ENCODE measurements around the gene HHAT. TPM values are rescaled to one million over a fixed set of nuclear protein-coding genes. Genes with fewer than 3 reads are reported as not detected.

The HHAT gene
- total and polyA plus RNA-seq, 2 of the 13 experiments (the other 11 are each of a cell fraction or from before 2014, with no cell fraction given) = 2.6 to 4.9 TPM

DNA sequence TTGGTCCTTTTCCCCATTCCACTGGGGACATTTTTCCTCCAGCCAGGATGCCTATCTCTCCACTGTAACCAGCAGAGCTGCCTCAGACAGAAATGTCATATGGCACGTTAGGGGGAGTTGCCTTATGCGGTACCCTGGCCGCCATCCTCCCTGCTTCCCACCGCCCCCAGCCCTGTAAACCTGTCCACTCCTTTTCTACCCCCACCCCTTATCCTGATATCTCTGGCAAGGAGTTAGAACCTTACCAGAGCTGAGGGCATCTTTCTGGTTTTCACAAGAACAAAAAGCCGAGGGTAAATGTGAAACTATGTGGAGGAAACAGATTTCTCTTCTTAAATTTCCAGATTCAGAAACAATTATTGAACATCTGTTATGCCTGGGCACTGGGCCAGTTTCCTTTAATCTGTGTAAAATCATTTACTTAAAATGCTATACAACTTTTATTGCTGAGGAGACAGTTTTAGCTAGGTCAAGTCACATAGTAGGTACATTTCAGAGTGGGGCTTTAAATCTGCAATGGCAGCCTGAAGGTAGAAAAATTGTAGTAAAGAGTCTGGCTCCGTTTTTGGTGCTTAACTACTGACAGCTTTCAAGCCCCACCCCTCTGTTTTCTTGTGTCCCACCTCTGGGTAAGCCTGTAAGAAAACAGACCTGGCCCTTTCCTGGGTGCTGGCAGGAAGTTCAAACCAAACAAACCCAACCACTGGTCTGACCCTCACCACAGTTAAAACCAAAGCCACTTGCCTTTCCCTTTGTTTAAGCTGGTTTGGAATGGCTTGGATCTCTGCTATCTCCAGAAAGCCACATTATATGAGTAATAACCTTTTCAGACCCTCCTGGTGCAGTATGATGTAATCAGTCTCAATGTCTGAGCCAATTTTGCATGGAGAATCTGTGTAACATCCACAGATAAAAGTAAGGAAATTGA, 319.0 kb downstream of the HHAT start:
- ATAC-seq = no peak
- Histone ChIP-seq H4K20me1 (ENCODE audit: insufficient read depth, low read length) (no peaks in the 10 kb centered on the region), H3K9ac (ENCODE audit: insufficient read depth, low read depth, low read length) (no peak overlapping the region), H2AFZ (ENCODE audit: low read length) (no peak overlapping the region), H3K4me1 (ENCODE audit: insufficient read depth, low read length) (peaks cover 38% of the 10 kb centered on the region), H3K4me2 (ENCODE audit: low read depth, low read length) (no peak overlapping the region), H3K4me3 (replicated peaks in 1 of 3; ENCODE audit: insufficient read depth in 1 of 3, low read depth in 2 of 3, low read length in 3 of 3) (no peak overlapping the region), H3K36me3 (replicated peaks in 1 of 2; ENCODE audit: control insufficient read depth in 1 of 2, insufficient read depth in 2 of 2, low read length in 2 of 2) (no peaks in the 10 kb centered on the region), H3K27me3 (ENCODE audit: control insufficient read depth in 1 of 2, insufficient read depth in 2 of 2, low read length in 2 of 2) (no peaks in the 10 kb centered on the region), H3K9me3 (ENCODE audit: low read length) (no peaks in the 10 kb centered on the region), H3K79me2 (ENCODE audit: insufficient read depth, low read length) (no peaks in the 10 kb centered on the region), H3K27ac (ENCODE audit: extremely low read length, insufficient read depth, low read length) (no peak overlapping the region)
- ChIA-PET CTCF (ENCODE audit: low intra/inter-chr PET ratio, low total read pairs) (no interaction called here), POLR2A (no interaction called here)
- no peak for FAIRE-seq
- DNase-seq (ENCODE audit: low spot score) = no peak
- WGBS (ENCODE audit: low lambda C conversion rate) = 70% methylated on average over 6 of the region's 6 CpGs
- in situ Hi-C loops (cut with HindIII; ENCODE audit: extremely low pct_ligation_motif_present, low pct_unique_long_range_greater_than_20kb) (no loop called here), intact Hi-C loops (cut with micrococcal nuclease; ENCODE audit: unreplicated experiment) (no loop called here)
- no TSS peak for BruUV-seq (replicated peaks)
- TF ChIP-seq ATF7 (IDR thresholded peaks at IDR 0.05) = 0 out of 2 replicates have a peak, but pooled peaks have one; percentile 4
- TF ChIP-seq ATF7 (CRISPR knock-in tag; IDR thresholded peaks at IDR 0.05) = no peak
- TF ChIP-seq MAFF (IDR thresholded peaks at IDR 0.05; ENCODE audit: low read depth, low read length) = peak; percentile 81
- TF ChIP-seq, protein P1, sequence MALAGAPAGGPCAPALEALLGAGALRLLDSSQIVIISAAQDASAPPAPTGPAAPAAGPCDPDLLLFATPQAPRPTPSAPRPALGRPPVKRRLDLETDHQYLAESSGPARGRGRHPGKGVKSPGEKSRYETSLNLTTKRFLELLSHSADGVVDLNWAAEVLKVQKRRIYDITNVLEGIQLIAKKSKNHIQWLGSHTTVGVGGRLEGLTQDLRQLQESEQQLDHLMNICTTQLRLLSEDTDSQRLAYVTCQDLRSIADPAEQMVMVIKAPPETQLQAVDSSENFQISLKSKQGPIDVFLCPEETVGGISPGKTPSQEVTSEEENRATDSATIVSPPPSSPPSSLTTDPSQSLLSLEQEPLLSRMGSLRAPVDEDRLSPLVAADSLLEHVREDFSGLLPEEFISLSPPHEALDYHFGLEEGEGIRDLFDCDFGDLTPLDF (CRISPR knock-in tag; IDR thresholded peaks at IDR 0.05) = no peak
- TF ChIP-seq MAFK (conservative IDR thresholded peaks at IDR 0.05 in 1 of 2, IDR thresholded peaks at IDR 0.05 in 1 of 2; ENCODE audit: low read length in 2 of 2) = peak; percentile 74 to 87
